Stomach (tissue), 9 donors: Measurements from ENCODE around the gene SNX30. TPM values are rescaled to one million over a fixed set of nuclear protein-coding genes. Genes with fewer than 3 reads are reported as not detected.

Experiments
- DNase-seq, 2 donors: peaks; one replicate each; pipeline versions ENCODE4 v3.0.0 to v3.0.0-alpha.2; 2013 to 2019
- H3K27ac ChIP-seq, 5 donors: fragments of 200-600 bp in 4 of 5; sonication (generic) in 4 of 5; one replicate each; pipeline ENCODE4 v1.5.1; 2013 to 2019; ENCODE audit warnings: mild to moderate bottlenecking in 1 of 5, moderate library complexity in 1 of 5
- H3K27me3 ChIP-seq, 3 donors: fragments of 200-600 bp; sonication (generic); one replicate each; pipeline ENCODE4 v1.5.1; 2017 to 2019; ENCODE audit warnings: mixed run types in 1 of 3
- H3K36me3 ChIP-seq, 4 donors: fragments of 200-600 bp; sonication (generic); 1 replicate in 3 of 4; 2 replicates in 1 of 4; pipeline ENCODE4 v1.5.1; 2016 to 2019
- H3K4me1 ChIP-seq, 4 donors: fragments of 200-600 bp; sonication (generic); one replicate each; pipeline ENCODE4 v1.5.1; 2016 to 2019
- H3K4me3 ChIP-seq, 4 donors: fragments of 200-600 bp; sonication (generic) in 3 of 4; one replicate each; pipeline ENCODE4 v1.5.1; 2016 to 2019; ENCODE audit warnings: mild to moderate bottlenecking in 1 of 4
- H3K9me3 ChIP-seq, 4 donors: fragments of 200-600 bp; sonication (generic); one replicate each; pipeline ENCODE4 v1.5.1; 2016 to 2019
- EP300 ChIP-seq: sonication (generic); formaldehyde crosslinking; IDR thresholded peaks from one replicate; pipeline ENCODE4 v1.6.1; 2017; ENCODE audit warnings: antibody characterized with exemption
- POLR2A ChIP-seq, 4 donors: fragments of 450-650 bp; IDR thresholded peaks; one replicate each; pipeline ENCODE4 v1.6.1; 2016; ENCODE audit warnings: antibody characterized with exemption in 4 of 4, control low read depth in 2 of 4, mild to moderate bottlenecking in 1 of 4, moderate library complexity in 1 of 4
- POLR2AphosphoS5 ChIP-seq, 3 donors: sonication (generic); formaldehyde crosslinking; IDR thresholded peaks; one replicate each; pipeline ENCODE4 v1.6.1; 2016; ENCODE audit warnings: antibody characterized with exemption in 3 of 3
- WGBS, 5 donors: extraction: QIAGEN DNeasy Blood & Tissue Kit in 3 of 5; methylation state at CpG; one replicate each; pipeline versions ENCODE4 v1.1.5 to v1.1.7; 2013 to 2018; 5-methylcytosine and 5-hydroxymethylcytosine counted together
- intact Hi-C: fragments of 100-400 bp; cut with DNase I; formaldehyde crosslinking; loops from one replicate; pipeline ENCODE4 v1.15.1; 2023; ENCODE audit warnings: low total_unique reads
- polyA plus RNA-seq, 3 donors: library from polyadenylated mRNA; stranded (reverse); fragments of 200-250 nt; gene quantifications; one replicate each; pipeline ENCODE4 v1.2.3, GENCODE V29; 2013
- total RNA-seq, 5 donors: library from RNA; depleted of rRNA; stranded (reverse); fragments of >200 nt; gene quantifications; one replicate each; pipeline versions ENCODE4 v1.1.0 to v1.2.3, GENCODE V29; 2014 to 2016
- TF ChIP-seq, protein P1 (sequence below), 7 experiments: fragments of 450-650 bp in 4 of 7; fragments of 200-600 bp in 3 of 7; sonication (generic) in 3 of 7; IDR thresholded peaks; one replicate each; pipeline ENCODE4 v1.5.1; 2016 to 2019; ENCODE audit warnings: antibody characterized with exemption in 7 of 7, control low read depth in 2 of 7, mild to moderate bottlenecking in 1 of 7
- donor health status: healthy with polysubstance abuse.
- donor health status: Bipolar disorder and iron deficiency.
- donor health status: healthy.

SNX30 gene
- total and polyA plus RNA-seq, 8 donors: 1.2 to 37.1 (median 5.3) TPM

DNA sequence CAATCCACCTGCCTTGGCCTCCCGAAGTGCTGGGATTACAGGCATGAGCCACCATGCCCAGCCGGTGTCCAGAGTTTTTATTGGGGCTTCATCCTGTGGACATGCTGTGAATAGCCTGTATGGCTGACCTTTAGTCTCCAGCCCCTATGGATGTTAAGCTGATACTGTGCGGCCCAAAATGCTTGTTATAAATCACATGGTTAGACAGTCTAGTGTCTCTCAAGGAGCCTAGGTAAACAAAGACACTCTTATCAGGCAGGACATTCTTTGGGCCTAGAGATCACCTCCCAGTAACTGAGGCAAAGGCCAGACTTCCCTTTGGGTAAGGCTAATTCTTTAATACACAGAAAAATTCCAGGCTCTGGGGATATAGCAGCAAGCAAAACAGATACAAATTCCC is 162.1 kb downstream of the SNX30 start:
- no peak for DNase-seq
- H3K36me3 ChIP-seq: no peaks in the 10 kb centered on the region
- 85 to 90% (median 90%) methylated on average over 3 of the region's 3 CpGs for WGBS, 5 donors
- TF ChIP-seq EP300: no peak
- TF ChIP-seq POLR2A (IDR thresholded peaks at IDR 0.05): no peak
- TF ChIP-seq POLR2AphosphoS5 (IDR thresholded peaks at IDR 0.05): no peak
- TF ChIP-seq, protein P1, sequence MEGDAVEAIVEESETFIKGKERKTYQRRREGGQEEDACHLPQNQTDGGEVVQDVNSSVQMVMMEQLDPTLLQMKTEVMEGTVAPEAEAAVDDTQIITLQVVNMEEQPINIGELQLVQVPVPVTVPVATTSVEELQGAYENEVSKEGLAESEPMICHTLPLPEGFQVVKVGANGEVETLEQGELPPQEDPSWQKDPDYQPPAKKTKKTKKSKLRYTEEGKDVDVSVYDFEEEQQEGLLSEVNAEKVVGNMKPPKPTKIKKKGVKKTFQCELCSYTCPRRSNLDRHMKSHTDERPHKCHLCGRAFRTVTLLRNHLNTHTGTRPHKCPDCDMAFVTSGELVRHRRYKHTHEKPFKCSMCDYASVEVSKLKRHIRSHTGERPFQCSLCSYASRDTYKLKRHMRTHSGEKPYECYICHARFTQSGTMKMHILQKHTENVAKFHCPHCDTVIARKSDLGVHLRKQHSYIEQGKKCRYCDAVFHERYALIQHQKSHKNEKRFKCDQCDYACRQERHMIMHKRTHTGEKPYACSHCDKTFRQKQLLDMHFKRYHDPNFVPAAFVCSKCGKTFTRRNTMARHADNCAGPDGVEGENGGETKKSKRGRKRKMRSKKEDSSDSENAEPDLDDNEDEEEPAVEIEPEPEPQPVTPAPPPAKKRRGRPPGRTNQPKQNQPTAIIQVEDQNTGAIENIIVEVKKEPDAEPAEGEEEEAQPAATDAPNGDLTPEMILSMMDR (IDR thresholded peaks at IDR 0.05): no peak
- no peaks in the 10 kb centered on the region for H3K4me1 ChIP-seq
- peaks cover 0 to 5% (median 0%) of the 10 kb centered on the region in 4 donors for H3K9me3 ChIP-seq
- intact Hi-C loops: no loop called here
- no peak overlapping the region for H3K27ac ChIP-seq
- no peak overlapping the region for H3K4me3 ChIP-seq
- H3K27me3 ChIP-seq: no peaks in the 10 kb centered on the region

DNA sequence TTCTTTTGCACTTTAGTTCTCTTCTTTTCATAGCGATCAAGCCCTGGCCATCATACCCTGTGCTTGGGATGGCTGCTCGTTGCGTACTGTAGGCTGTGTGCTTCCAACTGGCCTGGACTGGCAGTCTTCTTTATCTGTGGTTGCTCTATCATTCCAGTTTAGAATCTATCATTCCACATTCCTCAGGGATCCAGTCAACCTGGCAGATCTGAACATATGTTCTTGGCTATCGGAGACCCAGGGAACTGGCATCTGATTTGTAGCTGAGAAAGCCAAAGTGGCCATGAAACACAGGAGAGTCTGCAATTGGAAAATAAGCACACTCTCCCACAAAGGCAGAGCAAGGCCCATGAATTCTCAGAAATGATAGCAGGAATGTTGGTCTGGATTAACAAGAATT is 162.8 kb downstream of the SNX30 start:
- intact Hi-C loops: no loop called here
- 88 to 97% (median 95%) methylated on average over 4 of the region's 4 CpGs for WGBS, 5 donors
- peaks cover 0 to 5% (median 0%) of the 10 kb centered on the region in 4 donors for H3K9me3 ChIP-seq
- H3K27me3 ChIP-seq: no peaks in the 10 kb centered on the region
- H3K36me3 ChIP-seq: no peaks in the 10 kb centered on the region
- no peak for DNase-seq
- H3K27ac ChIP-seq: no peak overlapping the region
- H3K4me3 ChIP-seq: no peak overlapping the region
- no peak for TF ChIP-seq POLR2A (IDR thresholded peaks at IDR 0.05)
- no peak for TF ChIP-seq POLR2AphosphoS5 (IDR thresholded peaks at IDR 0.05)
- TF ChIP-seq, protein P1 (IDR thresholded peaks at IDR 0.05): no peak
- no peak for TF ChIP-seq EP300
- peaks cover 0 to 5% (median 0%) of the 10 kb centered on the region in 4 donors for H3K4me1 ChIP-seq

DNA sequence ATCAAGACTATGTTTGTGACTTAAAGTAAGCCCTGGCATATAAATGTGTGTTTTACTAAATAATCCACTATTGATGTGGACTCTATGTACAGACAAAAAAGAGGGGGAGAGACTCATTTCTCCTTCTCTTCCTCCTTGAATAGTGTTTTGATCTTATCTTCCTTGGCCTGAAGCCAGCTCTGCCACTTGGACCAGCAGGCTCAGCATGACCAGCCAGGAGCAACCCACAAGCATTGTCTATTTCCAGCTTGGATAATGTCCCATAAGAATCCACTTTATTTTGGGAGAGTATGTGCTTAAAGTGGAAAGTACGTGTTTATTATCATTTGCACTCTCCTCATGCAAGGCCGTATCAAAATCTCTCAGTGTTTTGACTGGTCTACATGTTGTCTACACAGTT is 164.0 kb downstream of the SNX30 start:
- Histone ChIP-seq H3K36me3 (no peaks in the 10 kb centered on the region), H3K27ac (no peak overlapping the region), H3K9me3 (peaks cover 0 to 5% (median 0%) of the 10 kb centered on the region in 4 donors), H3K4me3 (no peak overlapping the region), H3K4me1 (peaks cover 0 to 8% (median 0%) of the 10 kb centered on the region in 4 donors), H3K27me3 (no peaks in the 10 kb centered on the region)
- WGBS, 5 donors: 68 to 80% (median 79%) methylated on average over 2 of the region's 2 CpGs
- DNase-seq: no peak
- TF ChIP-seq POLR2AphosphoS5 (IDR thresholded peaks at IDR 0.05): no peak
- TF ChIP-seq, protein P1 (IDR thresholded peaks at IDR 0.05): no peak
- no peak for TF ChIP-seq EP300
- no peak for TF ChIP-seq POLR2A (IDR thresholded peaks at IDR 0.05)
- intact Hi-C loops: no loop called here

DNA sequence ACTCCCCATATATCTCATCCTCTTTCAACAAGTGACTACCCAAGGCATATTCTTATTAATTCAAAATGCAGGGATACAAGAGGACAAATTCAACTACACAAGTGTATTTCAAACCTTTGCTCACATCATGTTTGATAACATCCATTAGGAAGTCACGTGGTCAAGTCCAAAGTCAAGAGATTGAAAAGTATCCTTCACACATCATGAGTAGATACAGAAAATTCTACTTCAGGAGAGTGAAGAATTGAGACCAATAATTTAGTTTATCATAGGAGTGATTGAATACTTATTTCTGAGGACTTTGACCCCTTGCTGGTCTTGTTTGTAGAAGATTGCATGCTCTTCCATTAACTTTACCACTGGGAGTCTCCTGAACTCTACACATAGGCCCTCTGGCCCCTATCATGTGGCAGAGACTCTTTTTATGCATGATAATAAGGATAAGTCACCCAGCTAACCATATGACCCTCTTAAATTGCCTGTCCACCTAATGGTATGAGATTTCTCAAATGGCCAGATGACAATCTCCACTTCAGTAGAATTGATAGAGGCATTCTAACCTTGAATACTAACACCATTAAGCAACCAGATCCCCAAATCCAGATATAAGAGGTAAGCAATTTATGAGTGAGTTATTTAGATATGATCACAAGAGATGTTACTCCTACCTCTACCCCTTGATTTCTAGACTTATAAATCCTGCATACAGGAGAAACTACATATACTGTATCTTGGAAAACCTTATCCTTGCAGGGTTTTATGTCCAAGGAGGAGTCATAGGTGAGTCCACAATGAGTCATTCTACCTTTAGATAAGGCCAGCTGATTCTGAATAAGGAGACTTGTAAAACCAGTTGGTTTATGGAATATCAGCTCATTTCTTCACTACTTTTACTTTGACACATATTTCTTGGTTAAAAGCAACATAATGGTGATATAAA is 166.8 kb downstream of the SNX30 start:
- H3K4me1 ChIP-seq: peaks cover 0 to 8% (median 0%) of the 10 kb centered on the region in 4 donors
- H3K27ac ChIP-seq: peak overlapping the region in 2 of 5 donors; percentile 47 to 51
- H3K27me3 ChIP-seq: no peaks in the 10 kb centered on the region
- no peak for TF ChIP-seq EP300
- TF ChIP-seq POLR2AphosphoS5 (IDR thresholded peaks at IDR 0.05): peak in 1 of 3 donors; percentile 25
- WGBS, 5 donors: 22 to 41% (median 34%) methylated on average over 1 of the region's 1 CpG
- DNase-seq: peak in 1 of 2 donors; percentile 72
- H3K9me3 ChIP-seq: peaks cover 0 to 3% (median 0%) of the 10 kb centered on the region in 4 donors
- H3K4me3 ChIP-seq: no peak overlapping the region
- no peaks in the 10 kb centered on the region for H3K36me3 ChIP-seq
- intact Hi-C loops: no loop called here
